Dermis blood vessel endothelial cell (primary cell): ENCODE measurements around the gene STXBP2. TPM values are rescaled to one million over a fixed set of nuclear protein-coding genes. Genes with fewer than 3 reads are reported as not detected.

Source experiments
- DNase-seq: peaks from one replicate; pipeline ENCODE4 v3.0.0; 2010
- total RNA-seq: library from RNA; depleted of rRNA; stranded (reverse); fragments of >200 nt; gene quantifications from 2 replicates; pipeline ENCODE4 v1.2.3, GENCODE V29; 2014

STXBP2 gene
- total RNA-seq, 1 donor from 2014 or later = 30.8 TPM

- DNase-seq = no peak
Observed at GRCh38 chr19:7614859-7615741, 21.8 kb upstream of the STXBP2 start.

GRCh38 chr19:7617172-7617571, 19.7 kb upstream of the STXBP2 start:
- DNase-seq = no peak

GRCh38 chr19:7617735-7618134, 19.2 kb upstream of the STXBP2 start:
- no peak for DNase-seq

- peak; percentile 9 for DNase-seq
Observed at GRCh38 chr19:7618348-7618747, 18.6 kb upstream of the STXBP2 start.

GRCh38 chr19:7618771-7619510, 18.0 kb upstream of the STXBP2 start:
- DNase-seq = no peak

- DNase-seq = no peak
Observed at GRCh38 chr19:7619671-7620441, 17.1 kb upstream of the STXBP2 start.

GRCh38 chr19:7620442-7621412, 16.2 kb upstream of the STXBP2 start:
- no peak for DNase-seq

- DNase-seq = no peak
Observed at GRCh38 chr19:7622933-7623685, 13.8 kb upstream of the STXBP2 start.

- no peak for DNase-seq
Observed at GRCh38 chr19:7623725-7624603, 12.9 kb upstream of the STXBP2 start.

GRCh38 chr19:7624810-7625209, 12.1 kb upstream of the STXBP2 start:
- DNase-seq = no peak

- DNase-seq = no peak
Observed at GRCh38 chr19:7625763-7626372, 11.0 kb upstream of the STXBP2 start.

GRCh38 chr19:7627166-7627565, 9.7 kb upstream of the STXBP2 start:
- DNase-seq = no peak

- DNase-seq = no peak
Observed at GRCh38 chr19:7628589-7629311, 8.2 kb upstream of the STXBP2 start.

GRCh38 chr19:7629347-7630054, 7.4 kb upstream of the STXBP2 start, which contains the start of the genes PET100 and XAB2:
TSS of gene PET100 (plus strand) at chr19:7629793. CDS start at chr19:7629834, 41 bp downstream.
TSS of gene XAB2 (minus strand) at chr19:7629545. CDS start at chr19:7629527, 18 bp downstream.
- peak; percentile 99 for DNase-seq

- DNase-seq = no peak
Observed at GRCh38 chr19:7631577-7631976, 5.3 kb upstream of the STXBP2 start.

- DNase-seq = no peak
Observed at GRCh38 chr19:7632340-7633203, 4.3 kb upstream of the STXBP2 start.

GRCh38 chr19:7633698-7634097, 3.2 kb upstream of the STXBP2 start, which contains the start of gene PCP2:
TSS of gene PCP2 (minus strand) at chr19:7633719. CDS start at chr19:7633457, 262 bp downstream.
- no peak for DNase-seq
